ENCODE results near the gene FAM90A26.
"Not testable (repeated sequence)": the region's sequence is repeated elsewhere in the genome, so short reads cannot be mapped to it uniquely, and the experiment has no call there.

FAM90A26 gene

GRCh38 chr4:9153571-9154157 is 16.5 kb upstream of the FAM90A26 start:
- peak overlapping the region; percentile 86 for H3K27ac ChIP-seq
- peak overlapping the region; percentile 22; the same call in 1 of the 2 replicates for H2AFZ ChIP-seq (ENCODE audit: low read depth)
- not testable (repeated sequence) for H3K4me3 ChIP-seq (IDR thresholded peaks at IDR 0.05; ENCODE audit: insufficient read depth, low read depth, low read length)

GRCh38 chr4:9155101-9155886 is 14.9 kb upstream of the FAM90A26 start:
- H3K79me2 ChIP-seq (ENCODE audit: insufficient read depth, low read depth); H3K27me3 ChIP-seq (ENCODE audit: insufficient read depth, low read depth); H4K20me1 ChIP-seq (ENCODE audit: insufficient read depth); H3K9ac ChIP-seq; H3K4me3 ChIP-seq (IDR thresholded peaks at IDR 0.05; ENCODE audit: insufficient read depth, low read depth, low read length); H3K36me3 ChIP-seq (ENCODE audit: insufficient read depth): not testable (repeated sequence)
- Histone ChIP-seq H3K4me2 (peak overlapping the region; percentile 25; the same call in 1 of the 2 replicates), H3K4me1 (ENCODE audit: low read depth, poor library complexity, severe bottlenecking) (peaks cover 14% of the 10 kb centered on the region), H3K27ac (peak overlapping the region; percentile 70), H2AFZ (ENCODE audit: low read depth) (peak overlapping the region; percentile 22; the same call in 1 of the 2 replicates)

More at GRCh38 chr4:9153571-9154157, 16.5 kb upstream of the FAM90A26 start:
- H3K79me2 ChIP-seq (ENCODE audit: insufficient read depth, low read depth); H4K20me1 ChIP-seq (ENCODE audit: insufficient read depth); H3K36me3 ChIP-seq (ENCODE audit: insufficient read depth); H3K27me3 ChIP-seq (ENCODE audit: insufficient read depth, low read depth): not testable (repeated sequence)
- peak overlapping the region; percentile 95 for H3K9ac ChIP-seq
- peaks cover 14% of the 10 kb centered on the region for H3K4me1 ChIP-seq (ENCODE audit: low read depth, poor library complexity, severe bottlenecking)
- H3K4me2 ChIP-seq = peak overlapping the region; percentile 76

- not testable (repeated sequence) for H4K20me1 ChIP-seq (ENCODE audit: insufficient read depth); H3K27ac ChIP-seq; H3K79me2 ChIP-seq (ENCODE audit: insufficient read depth, low read depth); H3K36me3 ChIP-seq (ENCODE audit: insufficient read depth); H3K9ac ChIP-seq; H2AFZ ChIP-seq (ENCODE audit: low read depth); H3K4me2 ChIP-seq; H3K27me3 ChIP-seq (ENCODE audit: insufficient read depth, low read depth); H3K4me3 ChIP-seq (IDR thresholded peaks at IDR 0.05; ENCODE audit: insufficient read depth, low read depth, low read length)
- H3K4me1 ChIP-seq (ENCODE audit: low read depth, poor library complexity, severe bottlenecking) = peaks cover 14% of the 10 kb centered on the region
Observed at GRCh38 chr4:9158392-9158791, 11.8 kb upstream of the FAM90A26 start.

- H3K4me3 ChIP-seq (IDR thresholded peaks at IDR 0.05; ENCODE audit: insufficient read depth, low read depth, low read length); H3K79me2 ChIP-seq (ENCODE audit: insufficient read depth, low read depth); H4K20me1 ChIP-seq (ENCODE audit: insufficient read depth); H3K9ac ChIP-seq; H3K27ac ChIP-seq; H3K4me1 ChIP-seq (ENCODE audit: low read depth, poor library complexity, severe bottlenecking); H3K27me3 ChIP-seq (ENCODE audit: insufficient read depth, low read depth); H3K4me2 ChIP-seq; H3K36me3 ChIP-seq (ENCODE audit: insufficient read depth); H2AFZ ChIP-seq (ENCODE audit: low read depth): not testable (repeated sequence)
Observed at GRCh38 chr4:9160046-9160445, 10.2 kb upstream of the FAM90A26 start.

GRCh38 chr4:9165990-9166389 is 4.2 kb upstream of the FAM90A26 start:
- not testable (repeated sequence) for H3K9ac ChIP-seq; H2AFZ ChIP-seq (ENCODE audit: low read depth); H3K4me3 ChIP-seq (IDR thresholded peaks at IDR 0.05; ENCODE audit: insufficient read depth, low read depth, low read length); H3K79me2 ChIP-seq (ENCODE audit: insufficient read depth, low read depth); H3K4me1 ChIP-seq (ENCODE audit: low read depth, poor library complexity, severe bottlenecking); H3K27me3 ChIP-seq (ENCODE audit: insufficient read depth, low read depth); H4K20me1 ChIP-seq (ENCODE audit: insufficient read depth); H3K36me3 ChIP-seq (ENCODE audit: insufficient read depth); H3K27ac ChIP-seq; H3K4me2 ChIP-seq
- 0 out of 2 replicates have a peak, but pooled peaks have one; percentile 16 for TF ChIP-seq CTCF (conservative IDR thresholded peaks at IDR 0.05; ENCODE audit: low read depth, low read length)

GRCh38 chr4:9210357-9210756 is 40.1 kb downstream of the FAM90A26 start, which contains the start of gene USP17L10:
Gene USP17L10 (plus strand): TSS chr4:9210657. CDS start chr4:9210657, 0 bp downstream.
- H3K79me2 ChIP-seq (ENCODE audit: insufficient read depth, low read depth); H3K9ac ChIP-seq; H2AFZ ChIP-seq (ENCODE audit: low read depth): not testable (repeated sequence)

GRCh38 chr4:9214701-9215100 is 44.5 kb downstream of the FAM90A26 start:
- not testable (repeated sequence) for H4K20me1 ChIP-seq (ENCODE audit: insufficient read depth); H3K4me1 ChIP-seq (ENCODE audit: low read depth, poor library complexity, severe bottlenecking); H3K4me3 ChIP-seq (IDR thresholded peaks at IDR 0.05; ENCODE audit: insufficient read depth, low read depth, low read length); H3K9ac ChIP-seq; H3K36me3 ChIP-seq (ENCODE audit: insufficient read depth); H3K79me2 ChIP-seq (ENCODE audit: insufficient read depth, low read depth); H3K4me2 ChIP-seq; H2AFZ ChIP-seq (ENCODE audit: low read depth); H3K27me3 ChIP-seq (ENCODE audit: insufficient read depth, low read depth); H3K27ac ChIP-seq

More at GRCh38 chr4:9210357-9210756, 40.1 kb downstream of the FAM90A26 start, which contains the start of gene USP17L10:
- H3K27ac ChIP-seq; H4K20me1 ChIP-seq (ENCODE audit: insufficient read depth); H3K4me2 ChIP-seq; H3K36me3 ChIP-seq (ENCODE audit: insufficient read depth); H3K27me3 ChIP-seq (ENCODE audit: insufficient read depth, low read depth); H3K4me1 ChIP-seq (ENCODE audit: low read depth, poor library complexity, severe bottlenecking); H3K4me3 ChIP-seq (IDR thresholded peaks at IDR 0.05; ENCODE audit: insufficient read depth, low read depth, low read length): not testable (repeated sequence)

- H3K4me1 ChIP-seq (ENCODE audit: low read depth, poor library complexity, severe bottlenecking); H3K27ac ChIP-seq; H3K27me3 ChIP-seq (ENCODE audit: insufficient read depth, low read depth); H2AFZ ChIP-seq (ENCODE audit: low read depth); H3K79me2 ChIP-seq (ENCODE audit: insufficient read depth, low read depth); H3K4me3 ChIP-seq (IDR thresholded peaks at IDR 0.05; ENCODE audit: insufficient read depth, low read depth, low read length); H3K36me3 ChIP-seq (ENCODE audit: insufficient read depth); H3K9ac ChIP-seq; H4K20me1 ChIP-seq (ENCODE audit: insufficient read depth); H3K4me2 ChIP-seq: not testable (repeated sequence)
Observed at GRCh38 chr4:9215105-9215504, 44.9 kb downstream of the FAM90A26 start, which contains the start of gene USP17L11. Gene USP17L11 (plus strand): TSS chr4:9215405. CDS start chr4:9215405, 0 bp downstream.

GRCh38 chr4:9219852-9220251 is 49.6 kb downstream of the FAM90A26 start, which contains the start of gene USP17L12:
Gene USP17L12 (plus strand): TSS chr4:9220152. CDS start chr4:9220152, 0 bp downstream.
- not testable (repeated sequence) for H3K79me2 ChIP-seq (ENCODE audit: insufficient read depth, low read depth); H4K20me1 ChIP-seq (ENCODE audit: insufficient read depth); H3K9ac ChIP-seq; H3K27me3 ChIP-seq (ENCODE audit: insufficient read depth, low read depth); H3K4me1 ChIP-seq (ENCODE audit: low read depth, poor library complexity, severe bottlenecking); H3K36me3 ChIP-seq (ENCODE audit: insufficient read depth); H2AFZ ChIP-seq (ENCODE audit: low read depth); H3K4me2 ChIP-seq; H3K4me3 ChIP-seq (IDR thresholded peaks at IDR 0.05; ENCODE audit: insufficient read depth, low read depth, low read length); H3K27ac ChIP-seq
